HepG2 (cell line): ENCODE data around the gene VAV2. TPM values are rescaled to one million over a fixed set of nuclear protein-coding genes. Genes with fewer than 3 reads are reported as not detected.

ENCODE experiments used
- CAMTA2 ChIP-seq: sonication (generic); formaldehyde crosslinking; IDR thresholded peaks from 2 replicates; pipeline ENCODE4 v1.4.0; 2020; ENCODE audit warnings: mild to moderate bottlenecking, missing genetic modification reagents, borderline replicate concordance
- CC2D1A ChIP-seq: sonication (generic); formaldehyde crosslinking; IDR thresholded peaks from 2 replicates; pipeline ENCODE4 v1.8.1; 2023; ENCODE audit warnings: mild to moderate bottlenecking, missing genetic modification reagents
- HOXD1 ChIP-seq: sonication (generic); formaldehyde crosslinking; IDR thresholded peaks from 2 replicates; pipeline ENCODE4 v1.5.0; 2020; ENCODE audit warnings: missing genetic modification reagents
- MAZ ChIP-seq, 2 experiments: sonication (generic) in 1 of 2; formaldehyde crosslinking in 1 of 2; IDR thresholded peaks; 2 replicates each; pipeline versions ENCODE4 v1.5.0 to v1.6.1; 2012 to 2020; ENCODE audit warnings: low read depth in 2 of 2, mild to moderate bottlenecking in 2 of 2, borderline replicate concordance in 1 of 2, improper control_type of control experiment in 1 of 2, low read length in 1 of 2, missing genetic modification reagents in 1 of 2, moderate library complexity in 1 of 2
- MZF1 ChIP-seq: sonication (generic); formaldehyde crosslinking; IDR thresholded peaks from 2 replicates; pipeline ENCODE4 v1.8.1; 2023; ENCODE audit warnings: mild to moderate bottlenecking, missing genetic modification reagents, borderline replicate concordance
- NKX3-1 ChIP-seq: sonication (generic); formaldehyde crosslinking; IDR thresholded peaks from 2 replicates; pipeline ENCODE4 v1.5.0; 2020; ENCODE audit warnings: missing genetic modification reagents
- NR2F2 ChIP-seq: IDR thresholded peaks from 2 replicates; pipeline ENCODE4 v1.6.1; 2012; ENCODE audit warnings: low read depth, inconsistent platforms, borderline replicate concordance
- PHB2 ChIP-seq: fragments of 450-650 bp; IDR thresholded peaks from 2 replicates; pipeline ENCODE4 v1.6.1; 2018; ENCODE audit not compliant: partially characterized antibody
- POGZ ChIP-seq: sonication (generic); formaldehyde crosslinking; IDR thresholded peaks from 2 replicates; pipeline ENCODE4 v1.4.0; 2020; ENCODE audit warnings: mild to moderate bottlenecking, missing genetic modification reagents
- RAD51 ChIP-seq: fragments of 450-650 bp; IDR thresholded peaks from 2 replicates; pipeline ENCODE4 v1.6.1; 2016; ENCODE audit warnings: borderline replicate concordance
- SAP130 ChIP-seq: IDR thresholded peaks from 2 replicates; pipeline ENCODE4 v1.6.1; 2016; ENCODE audit warnings: low read depth
- TEAD3 ChIP-seq: optimal IDR thresholded peaks from 2 replicates; pipeline ENCODE3; 2016; ENCODE audit warnings: borderline replicate concordance
- TRIM22 ChIP-seq: fragments of 450-650 bp; IDR thresholded peaks from 2 replicates; pipeline ENCODE4 v1.6.1; 2017
- TSC22D2 ChIP-seq: sonication (generic); formaldehyde crosslinking; IDR thresholded peaks from 2 replicates; pipeline ENCODE4 v1.5.1; 2020; ENCODE audit warnings: missing genetic modification reagents, mild to moderate bottlenecking, borderline replicate concordance
- ZKSCAN8 ChIP-seq: IDR thresholded peaks from 2 replicates; pipeline ENCODE4 v1.6.1; 2016; ENCODE audit warnings: borderline replicate concordance, missing genetic modification reagents, missing compliant biosample characterization
- ZMYM2 ChIP-seq: sonication (generic); formaldehyde crosslinking; IDR thresholded peaks from 2 replicates; pipeline ENCODE4 v1.8.0; 2022; ENCODE audit warnings: mild to moderate bottlenecking, missing genetic modification reagents
- ZNF253 ChIP-seq: sonication (generic); formaldehyde crosslinking; IDR thresholded peaks from 2 replicates; pipeline ENCODE4 v1.8.0; 2022; ENCODE audit warnings: mild to moderate bottlenecking, missing genetic modification reagents, borderline replicate concordance
- ZNF280D ChIP-seq: sonication (generic); formaldehyde crosslinking; IDR thresholded peaks from 2 replicates; pipeline ENCODE4 v1.5.1; 2020; ENCODE audit warnings: mild to moderate bottlenecking, missing genetic modification reagents
- ZNF317 ChIP-seq: sonication (generic); formaldehyde crosslinking; IDR thresholded peaks from 2 replicates; pipeline ENCODE4 v1.5.0; 2020; ENCODE audit warnings: mild to moderate bottlenecking, missing genetic modification reagents
- ZNF333 ChIP-seq: sonication (generic); formaldehyde crosslinking; IDR thresholded peaks from 2 replicates; pipeline ENCODE4 v1.4.0; 2020; ENCODE audit warnings: mild to moderate bottlenecking, missing genetic modification reagents, borderline replicate concordance
- ZNF362 ChIP-seq: sonication (generic); formaldehyde crosslinking; IDR thresholded peaks from 2 replicates; pipeline ENCODE4 v1.4.0; 2020; ENCODE audit warnings: missing genetic modification reagents, mild to moderate bottlenecking, borderline replicate concordance
- ZNF510 ChIP-seq: sonication (generic); formaldehyde crosslinking; IDR thresholded peaks from 2 replicates; pipeline ENCODE4 v1.4.0; 2020; ENCODE audit warnings: low read depth, mild to moderate bottlenecking, missing genetic modification reagents
- ZNF530 ChIP-seq: sonication (generic); formaldehyde crosslinking; IDR thresholded peaks from 2 replicates; pipeline ENCODE4 v1.5.0; 2020; ENCODE audit warnings: low read depth, mild to moderate bottlenecking, missing genetic modification reagents
- ZNF670 ChIP-seq: sonication (generic); formaldehyde crosslinking; IDR thresholded peaks from 2 replicates; pipeline ENCODE4 v1.8.0; 2022; ENCODE audit warnings: mild to moderate bottlenecking, missing genetic modification reagents, borderline replicate concordance
- polyA plus RNA-seq, 8 experiments: library from polyadenylated mRNA; depleted of rRNA in 3 of 8; stranded (reverse) in 7 of 8; unstranded in 1 of 8; fragments of >200 nt; fragmentation: Illumina TruSeq in 4 of 8; extraction: Trizol in 4 of 8; gene quantifications; 2 replicates each; pipeline versions ENCODE4 v1.2.1 to v1.2.3, GENCODE V29; 2011 to 2016; ENCODE audit warnings: low read depth in 4 of 8, missing spikeins in 1 of 8, mixed read lengths in 1 of 8; ENCODE audit not compliant: insufficient read depth in 1 of 8
- total RNA-seq, 5 experiments: library from RNA; depleted of rRNA; stranded (reverse); fragments of >200 nt; fragmentation: Illumina TruSeq; extraction: Trizol; gene quantifications; 2 replicates each; pipeline ENCODE4 v1.2.3, GENCODE V29; 2016; ENCODE audit warnings: low read depth in 1 of 5

The VAV2 gene
- total and polyA plus RNA-seq, 2 of the 13 experiments (the other 11 are each of a cell fraction or from before 2014, with no cell fraction given): 22.5 to 22.9 TPM

- TF ChIP-seq RAD51 (no peak), PHB2 (no peak), ZNF510 (CRISPR knock-in tag) (no peak), MZF1 (CRISPR knock-in tag) (no peak), ZMYM2 (CRISPR knock-in tag) (no peak; the same call in 1 of the 2 replicates), TRIM22 (no peak), CC2D1A (CRISPR knock-in tag) (no peak), ZKSCAN8 (CRISPR knock-in tag) (no peak), ZNF362 (CRISPR knock-in tag) (no peak), ZNF280D (CRISPR knock-in tag) (peak; percentile 25; the same call in 1 of the 2 replicates), TEAD3 (CRISPR knock-in tag) (peak; percentile 72), NR2F2 (peak; percentile 44; the same call in 1 of the 2 replicates), ZNF333 (no peak; the same call in 1 of the 2 replicates), NKX3-1 (CRISPR knock-in tag) (no peak), ZNF670 (CRISPR knock-in tag) (no peak), POGZ (CRISPR knock-in tag) (peak; percentile 68), ZNF253 (CRISPR knock-in tag) (no peak), HOXD1 (no peak), SAP130 (CRISPR knock-in tag) (peak; percentile 78), ZNF317 (CRISPR knock-in tag) (peak; percentile 67; the same call in 1 of the 2 replicates), CAMTA2 (0 out of 2 replicates have a peak, but pooled peaks have one; percentile 46), MAZ (IDR thresholded peaks at IDR 0.05; ENCODE audit: borderline replicate concordance, low read depth, low read length) (no peak), MAZ (CRISPR knock-in tag; IDR thresholded peaks at IDR 0.05; ENCODE audit: low read depth) (no peak; the same call in 1 of the 2 replicates), TSC22D2 (no peak), ZNF530 (CRISPR knock-in tag) (no peak)
These were observed 18.1 kb downstream of the VAV2 start (continued) for GRCh38 chr9:133973791-133974630.
